Measurements from ENCODE around the gene IL10RB.

IL10RB gene

GRCh38 chr21:33289199-33289819, 23.1 kb downstream of the IL10RB start:
- no peak overlapping the region for H3K4me3 ChIP-seq (ENCODE audit: low read depth, low read length)
- TF ChIP-seq CTCF (IDR thresholded peaks at IDR 0.05; ENCODE audit: control insufficient read depth, extremely low read depth, insufficient read depth): no peak
- no peak for DNase-seq (ENCODE audit: low read depth)

- no peak for TF ChIP-seq CTCF (IDR thresholded peaks at IDR 0.05; ENCODE audit: control insufficient read depth, extremely low read depth, insufficient read depth)
- no peak overlapping the region for H3K4me3 ChIP-seq (ENCODE audit: low read depth, low read length)
- no peak for DNase-seq (ENCODE audit: low read depth)
Measured at GRCh38 chr21:33290441-33290840, 24.3 kb downstream of the IL10RB start.

GRCh38 chr21:33291686-33292085, 25.5 kb downstream of the IL10RB start:
- no peak overlapping the region for H3K4me3 ChIP-seq (ENCODE audit: low read depth, low read length)
- TF ChIP-seq CTCF (IDR thresholded peaks at IDR 0.05; ENCODE audit: control insufficient read depth, extremely low read depth, insufficient read depth): no peak
- DNase-seq (ENCODE audit: low read depth): no peak

- no peak overlapping the region for H3K4me3 ChIP-seq (ENCODE audit: low read depth, low read length)
- no peak for DNase-seq (ENCODE audit: low read depth)
- TF ChIP-seq CTCF (IDR thresholded peaks at IDR 0.05; ENCODE audit: control insufficient read depth, extremely low read depth, insufficient read depth): no peak
Measured at GRCh38 chr21:33292724-33293123, 26.6 kb downstream of the IL10RB start.

- no peak overlapping the region for H3K4me3 ChIP-seq (ENCODE audit: low read depth, low read length)
- TF ChIP-seq CTCF (IDR thresholded peaks at IDR 0.05; ENCODE audit: control insufficient read depth, extremely low read depth, insufficient read depth): no peak
- no peak for DNase-seq (ENCODE audit: low read depth)
Measured at GRCh38 chr21:33293136-33293535, 27.0 kb downstream of the IL10RB start.

- no peak overlapping the region for H3K4me3 ChIP-seq (ENCODE audit: low read depth, low read length)
Measured at GRCh38 chr21:33293811-33294216, 27.6 kb downstream of the IL10RB start.

More at GRCh38 chr21:33293811-33294216, 27.6 kb downstream of the IL10RB start:
- DNase-seq (ENCODE audit: low read depth): no peak
- no peak for TF ChIP-seq CTCF (IDR thresholded peaks at IDR 0.05; ENCODE audit: control insufficient read depth, extremely low read depth, insufficient read depth)
